Measurements from ENCODE around the gene SSB.

DNA sequence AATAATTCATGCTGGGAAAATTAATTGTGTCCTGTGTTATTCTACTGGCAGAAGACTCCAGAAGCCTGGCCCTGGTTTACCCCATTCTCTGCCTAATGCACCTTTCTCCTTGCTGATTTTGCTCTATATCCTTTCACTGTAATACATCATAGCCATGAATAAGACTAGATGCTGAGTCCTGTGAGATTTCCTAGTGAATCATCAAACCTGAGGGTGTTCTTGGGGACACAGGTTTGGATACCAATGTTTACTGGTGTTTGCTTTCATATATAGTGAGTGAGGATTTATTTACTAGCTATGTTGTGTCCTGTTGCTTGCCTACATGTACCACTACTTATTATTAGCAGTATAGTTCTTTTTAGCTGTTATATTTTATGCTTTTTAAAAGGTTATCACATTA, 19.6 kb downstream of the SSB start:
- no peak for TF ChIP-seq TAF1 (IDR thresholded peaks at IDR 0.05; ENCODE audit: borderline replicate concordance, insufficient read depth, low read length)
- TF ChIP-seq POLR2AphosphoS5 (IDR thresholded peaks at IDR 0.05; ENCODE audit: low read depth, low read length) = no peak

Data from PFSK-1 (cell line).